HG02610 (cell line): ENCODE data around the gene ASCC3.

Source experiments
- ATAC-seq: cut with Tn5 transposase; IDR thresholded peaks from one replicate; pipeline ENCODE4 v1.9.1; 2021; ENCODE audit warnings: mild to moderate bottlenecking, moderate library complexity; ENCODE audit not compliant: unreplicated experiment

ASCC3 gene

GRCh38 chr6:100612094-100612493, 269.0 kb downstream of the ASCC3 start:
- ATAC-seq: no peak

GRCh38 chr6:100599088-100599770, 281.9 kb downstream of the ASCC3 start:
- no peak for ATAC-seq

- ATAC-seq: no peak
Observed at GRCh38 chr6:100595456-100595855, 285.7 kb downstream of the ASCC3 start.

- ATAC-seq: peak; percentile 67
Observed at GRCh38 chr6:100593522-100593921, 287.6 kb downstream of the ASCC3 start.

GRCh38 chr6:100592929-100593328, 288.2 kb downstream of the ASCC3 start:
- ATAC-seq: no peak

GRCh38 chr6:100577425-100577824, 303.7 kb downstream of the ASCC3 start:
- no peak for ATAC-seq

- no peak for ATAC-seq
Observed at GRCh38 chr6:100575921-100576320, 305.2 kb downstream of the ASCC3 start.

- ATAC-seq: no peak
Observed at GRCh38 chr6:100574836-100575235, 306.3 kb downstream of the ASCC3 start.

- no peak for ATAC-seq
Observed at GRCh38 chr6:100573166-100573565, 308.0 kb downstream of the ASCC3 start.

- no peak for ATAC-seq
Observed at GRCh38 chr6:100568255-100568654, 312.9 kb downstream of the ASCC3 start.

GRCh38 chr6:100566563-100566962, 314.6 kb downstream of the ASCC3 start:
- no peak for ATAC-seq

- ATAC-seq: no peak
Observed at GRCh38 chr6:100565439-100566104, 315.6 kb downstream of the ASCC3 start.

GRCh38 chr6:100559859-100560258, 321.3 kb downstream of the ASCC3 start:
- ATAC-seq: no peak

GRCh38 chr6:100554228-100554627, 326.9 kb downstream of the ASCC3 start:
- no peak for ATAC-seq

GRCh38 chr6:100553243-100553642, 327.9 kb downstream of the ASCC3 start:
- ATAC-seq: no peak

GRCh38 chr6:100549406-100550167, 331.5 kb downstream of the ASCC3 start:
- no peak for ATAC-seq

- no peak for ATAC-seq
Observed at GRCh38 chr6:100538086-100538485, 343.0 kb downstream of the ASCC3 start.

- no peak for ATAC-seq
Observed at GRCh38 chr6:100518588-100518987, 362.5 kb downstream of the ASCC3 start.

GRCh38 chr6:100517633-100518032, 363.5 kb downstream of the ASCC3 start:
- ATAC-seq: no peak

- ATAC-seq: no peak
Observed at GRCh38 chr6:100517106-100517505, 364.0 kb downstream of the ASCC3 start.

GRCh38 chr6:100514660-100515059, 366.5 kb downstream of the ASCC3 start:
- no peak for ATAC-seq
